Measurements from ENCODE around the gene SUN5. TPM values are rescaled to one million over a fixed set of nuclear protein-coding genes. Genes with fewer than 3 reads are reported as not detected.

SUN5 gene
- total RNA-seq, 1 experiment from 2014 or later = not detected

DNA sequence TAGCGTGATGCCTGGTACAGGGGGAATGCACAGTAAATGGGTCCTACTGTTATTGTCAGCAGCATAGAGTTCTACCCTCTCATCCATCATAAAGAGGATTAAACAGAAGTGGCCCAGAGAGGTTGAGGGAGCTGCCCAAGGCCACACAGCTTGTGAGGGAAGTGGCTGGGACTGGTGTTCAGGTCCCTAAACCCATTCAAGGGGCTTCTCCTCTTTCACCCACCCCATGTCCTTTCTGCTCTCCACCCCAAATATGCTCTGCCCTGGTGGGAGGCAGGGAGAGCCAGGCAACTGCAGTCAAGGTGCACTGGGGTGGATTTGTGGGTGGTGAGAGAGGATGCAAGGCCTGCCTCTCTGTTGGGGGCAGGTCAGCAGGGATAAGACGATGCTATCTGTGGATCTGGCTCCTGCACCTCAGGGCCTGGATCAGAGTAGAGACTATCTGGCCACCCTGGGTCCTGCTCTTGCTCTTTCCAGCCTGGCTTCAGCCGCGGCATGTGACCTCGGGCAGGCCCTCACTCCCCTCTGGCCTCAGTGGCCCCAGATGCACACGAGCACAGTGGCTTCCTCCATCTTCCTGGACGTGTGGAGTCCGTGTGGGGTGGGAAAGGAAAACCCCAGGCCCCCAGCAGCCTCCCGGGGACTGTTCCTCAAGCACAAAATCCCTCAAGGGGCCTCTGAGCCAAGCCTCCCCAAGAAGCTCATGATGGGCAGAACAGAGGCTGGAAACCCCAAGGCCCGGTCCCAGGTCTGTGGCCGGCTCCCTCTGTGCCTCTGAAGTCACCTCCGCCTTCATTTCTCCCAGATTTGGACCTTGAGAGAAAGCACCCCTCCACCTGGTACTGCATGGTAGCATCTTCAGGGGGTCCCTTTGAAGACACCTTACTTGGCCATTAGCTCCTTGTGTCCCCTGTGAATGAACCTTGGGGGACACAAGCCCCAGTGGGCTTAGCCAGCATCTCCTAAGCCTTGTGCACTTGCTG is 23.8 kb upstream of the SUN5 start:
- no peak overlapping the region for H2AFZ ChIP-seq (ENCODE audit: low read length)
- Mint-ChIP-seq H3K4me1 (peaks cover 2 to 3% of the 10 kb centered on the region in 2 experiments; a peak in 3 of 4 replicates), H3K27ac (no peak overlapping the region), H3K27me3 (ENCODE audit: low read depth) (peaks cover 10% of the 10 kb centered on the region), H3K36me3 (ENCODE audit: insufficient read depth in 1 of 3, low read depth in 3 of 3) (no peaks in the 10 kb centered on the region), H3K4me3 (no peak overlapping the region), H3K9me3 (peaks cover 0 to under 1% of the 10 kb centered on the region in 2 experiments; a peak in 2 of 5 replicates)
- no peaks in the 10 kb centered on the region for H3K79me1 ChIP-seq (ENCODE audit: insufficient read depth, low read depth, low read length, poor library complexity, severe bottlenecking)
- no peaks in the 10 kb centered on the region for H3K79me2 ChIP-seq (ENCODE audit: insufficient read depth, low read length)
- H2BK5ac ChIP-seq (ENCODE audit: insufficient read length, low read length) = no peak overlapping the region
- no peak overlapping the region for H3K56ac ChIP-seq (ENCODE audit: insufficient read length, low read depth, low read length)
- no peak overlapping the region for H3K23ac ChIP-seq (ENCODE audit: insufficient read length, low read depth, low read length)
- no peaks in the 10 kb centered on the region for H4K20me1 ChIP-seq (ENCODE audit: control insufficient read depth, insufficient read depth, insufficient read length)
- H3K9ac ChIP-seq (ENCODE audit: extremely low read depth, insufficient read length, low read length) = no peak overlapping the region
- no peak overlapping the region for H3T11ph ChIP-seq (ENCODE audit: low read length)
- H3K23me2 ChIP-seq (ENCODE audit: insufficient read length, low read depth, low read length, poor library complexity, severe bottlenecking) = no peaks in the 10 kb centered on the region
- 0 out of 2 replicates have a peak overlapping the region, but pooled peaks have one; percentile 6 for H3K14ac ChIP-seq (ENCODE audit: insufficient read depth, low read length)
- WGBS (ENCODE audit: extremely low coverage, insufficient read length, low lambda C conversion rate) = no CpG with 5 or more reads among the region's 12 CpGs
- no peaks in the 10 kb centered on the region for H3K27me3 ChIP-seq (ENCODE audit: insufficient read depth, low read length)
- no peak overlapping the region for H3K4me2 ChIP-seq (ENCODE audit: insufficient read depth, insufficient read length, low read length)
- no peak overlapping the region for H4K91ac ChIP-seq (ENCODE audit: insufficient read length, low read depth, low read length)
- H3K9me3 ChIP-seq (ENCODE audit: control insufficient read depth, low read depth, low read length) = no peaks in the 10 kb centered on the region
- H4K5ac ChIP-seq (ENCODE audit: insufficient read length, low read depth, low read length) = no peak overlapping the region
- H4K8ac ChIP-seq (replicated peaks; ENCODE audit: insufficient read length, low read depth, low read length) = no peak overlapping the region
- H3K27ac ChIP-seq (ENCODE audit: insufficient read length, low read depth, low read length) = no peak overlapping the region
- H2BK12ac ChIP-seq (ENCODE audit: insufficient read length, low read depth, low read length) = no peak overlapping the region
- no peak overlapping the region for H2BK15ac ChIP-seq (ENCODE audit: low read depth, low read length)
- H2BK20ac ChIP-seq (ENCODE audit: low read depth, low read length, poor library complexity, severe bottlenecking) = no peak overlapping the region
- H3K18ac ChIP-seq (ENCODE audit: insufficient read length, low read depth, low read length) = no peak overlapping the region
- no peaks in the 10 kb centered on the region for H3K4me1 ChIP-seq (ENCODE audit: insufficient read depth, low read length)
- H2AK5ac ChIP-seq (ENCODE audit: insufficient read length, low read length) = no peak overlapping the region
- no peak overlapping the region for H2BK120ac ChIP-seq (ENCODE audit: low read depth, low read length, poor library complexity, severe bottlenecking)
- no peak for TF ChIP-seq CTCF (conservative IDR thresholded peaks at IDR 0.05)
- H3K4ac ChIP-seq (ENCODE audit: low read depth, low read length) = no peak overlapping the region
- DNase-seq = no peak
